Right lobe of liver (tissue), 6 donors: Measurements from ENCODE around the gene TMEM72. TPM values are rescaled to one million over a fixed set of nuclear protein-coding genes. Genes with fewer than 3 reads are reported as not detected.

Source experiments
- ATAC-seq, 4 donors: fragments of 200-7000 bp; cut with Tn5 transposase; one replicate each; pipeline ENCODE4 v1.9.1; 2020; ENCODE audit warnings: mild to moderate bottlenecking in 4 of 4, moderate library complexity in 4 of 4
- DNase-seq, 3 donors: peaks; one replicate each; pipeline ENCODE4 v3.0.0-alpha.2; 2020
- H3K27ac ChIP-seq, 3 donors: fragments of 200-600 bp; one replicate each; pipeline ENCODE4 v1.8.0; 2022
- H3K27me3 ChIP-seq, 2 donors: fragments of 200-600 bp; one replicate each; pipeline ENCODE4 v1.8.0; 2022
- H3K36me3 ChIP-seq, 4 donors: fragments of 200-600 bp; sonication (generic) in 1 of 4; one replicate each; pipeline versions ENCODE4 v1.5.1 to v1.8.0; 2017 to 2022; ENCODE audit warnings: control low read depth in 1 of 4
- H3K4me1 ChIP-seq, 4 donors: fragments of 200-600 bp; sonication (generic) in 1 of 4; one replicate each; pipeline versions ENCODE4 v1.5.1 to v1.8.0; 2017 to 2022; ENCODE audit warnings: control low read depth in 1 of 4
- H3K4me3 ChIP-seq, 3 donors: fragments of 200-600 bp; one replicate each; pipeline ENCODE4 v1.8.0; 2022
- H3K9me3 ChIP-seq, 4 donors: fragments of 200-600 bp; sonication (generic) in 1 of 4; one replicate each; pipeline versions ENCODE4 v1.5.1 to v1.8.0; 2017 to 2022; ENCODE audit warnings: control low read depth in 1 of 4
- POLR2A ChIP-seq: fragments of 450-650 bp; IDR thresholded peaks from one replicate; pipeline ENCODE4 v1.6.1; 2017; ENCODE audit warnings: antibody characterized with exemption, mild to moderate bottlenecking
- WGBS: methylation state at CpG from one replicate; pipeline ENCODE4 v1.1.6; 2018; ENCODE audit warnings: low coverage, low lambda C conversion rate; ENCODE audit not compliant: insufficient coverage; ENCODE audit errors: missing lambda C conversion rate; 5-methylcytosine and 5-hydroxymethylcytosine counted together
- intact Hi-C, 2 donors: fragments of 100-400 bp; cut with DNase I; formaldehyde crosslinking; loops; one replicate each; pipeline versions ENCODE4 v1.11.2 to v1.14.1; 2022
- total RNA-seq, 6 experiments: library from RNA; depleted of rRNA in 2 of 6; stranded (reverse); fragments of >200 nt in 2 of 6; fragmentation: NEBNext Ultra II Directional in 3 of 6; extraction: Animal tissue kit (Norgen Biotek cat#: 25700) in 3 of 6; gene quantifications; one replicate each; pipeline versions ENCODE4 v1.1.0 to v1.2.4, GENCODE V29; 2016 to 2023
- TF ChIP-seq, protein P1 (sequence below), 4 donors: fragments of 200-600 bp in 3 of 4; fragments of 450-650 bp in 1 of 4; IDR thresholded peaks; one replicate each; pipeline versions ENCODE4 v1.5.1 to v1.8.0; 2016 to 2022; ENCODE audit warnings: antibody characterized with exemption in 4 of 4, mild to moderate bottlenecking in 2 of 4
- donor health status: DM: no; HTN: yes; CAD: no.
- donor health status: DM: no; HTN: no; CAD: no.
- donor health status: DM: no; HTN: no; CAD: no.
- donor health status: DM: no; HTN: yes; CAD: no.
- donor health status: DM: no; HTN: yes; CAD: no.

Gene TMEM72
- total RNA-seq, 6 experiments from 2014 or later: not detected

DNA sequence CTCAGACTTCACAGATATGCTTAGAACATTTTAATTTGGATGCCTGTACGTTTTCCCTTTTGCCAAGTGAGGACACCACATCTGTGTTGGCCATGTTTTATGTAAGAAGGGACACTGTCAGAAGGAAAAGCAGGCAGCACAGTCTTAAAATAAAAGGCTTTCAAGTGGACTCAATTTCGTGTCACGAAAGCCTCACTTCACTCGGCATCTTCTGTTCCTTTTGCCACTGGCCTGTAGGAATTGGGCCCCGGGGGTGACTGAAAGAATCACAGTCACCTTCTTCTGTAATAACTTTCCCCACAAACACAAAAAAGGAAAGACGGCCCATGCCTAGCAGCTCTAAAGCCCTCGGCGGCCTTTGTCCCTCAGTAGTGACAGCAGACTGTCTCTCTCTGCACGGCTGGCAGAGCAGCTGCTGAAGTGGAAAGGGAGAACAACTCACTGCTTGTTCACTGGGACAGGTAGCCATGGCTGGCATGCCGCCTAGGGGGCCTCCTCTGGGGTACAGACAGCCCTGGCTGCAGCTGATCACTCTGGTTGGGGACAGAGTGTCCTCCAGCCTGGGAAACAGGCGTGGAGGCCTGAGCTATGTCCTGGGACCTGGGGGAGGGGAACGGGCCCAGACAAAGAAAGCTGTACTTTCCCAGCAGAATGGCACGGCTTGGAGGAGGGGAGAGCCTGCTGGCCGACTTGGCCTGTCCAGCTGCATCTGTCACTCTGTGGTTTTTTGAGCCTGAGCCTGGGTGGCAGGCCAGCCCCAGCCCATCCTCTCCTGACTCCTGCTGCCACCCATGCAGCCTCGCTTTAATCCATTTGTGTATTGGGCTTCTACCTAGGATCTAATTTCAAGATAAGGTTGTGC, 52.9 kb downstream of the TMEM72 start:
- WGBS: 50% methylated on average over 8 of the region's 15 CpGs
- TF ChIP-seq POLR2A: no peak
- TF ChIP-seq, protein P1, sequence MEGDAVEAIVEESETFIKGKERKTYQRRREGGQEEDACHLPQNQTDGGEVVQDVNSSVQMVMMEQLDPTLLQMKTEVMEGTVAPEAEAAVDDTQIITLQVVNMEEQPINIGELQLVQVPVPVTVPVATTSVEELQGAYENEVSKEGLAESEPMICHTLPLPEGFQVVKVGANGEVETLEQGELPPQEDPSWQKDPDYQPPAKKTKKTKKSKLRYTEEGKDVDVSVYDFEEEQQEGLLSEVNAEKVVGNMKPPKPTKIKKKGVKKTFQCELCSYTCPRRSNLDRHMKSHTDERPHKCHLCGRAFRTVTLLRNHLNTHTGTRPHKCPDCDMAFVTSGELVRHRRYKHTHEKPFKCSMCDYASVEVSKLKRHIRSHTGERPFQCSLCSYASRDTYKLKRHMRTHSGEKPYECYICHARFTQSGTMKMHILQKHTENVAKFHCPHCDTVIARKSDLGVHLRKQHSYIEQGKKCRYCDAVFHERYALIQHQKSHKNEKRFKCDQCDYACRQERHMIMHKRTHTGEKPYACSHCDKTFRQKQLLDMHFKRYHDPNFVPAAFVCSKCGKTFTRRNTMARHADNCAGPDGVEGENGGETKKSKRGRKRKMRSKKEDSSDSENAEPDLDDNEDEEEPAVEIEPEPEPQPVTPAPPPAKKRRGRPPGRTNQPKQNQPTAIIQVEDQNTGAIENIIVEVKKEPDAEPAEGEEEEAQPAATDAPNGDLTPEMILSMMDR (IDR thresholded peaks at IDR 0.05): no peak
- no peak overlapping the region for H3K4me3 ChIP-seq
- H3K9me3 ChIP-seq: no peaks in the 10 kb centered on the region
- intact Hi-C loops: no loop called here
- no peaks in the 10 kb centered on the region for H3K36me3 ChIP-seq
- peaks cover 0 to 73% (median 13%) of the 10 kb centered on the region in 4 donors for H3K4me1 ChIP-seq
- H3K27me3 ChIP-seq: no peaks in the 10 kb centered on the region
- DNase-seq (peak in 2 of 3 donors; percentile 61 to 80), ATAC-seq (peak in 3 of 4 donors; percentile 15 to 52 (median 38))
- H3K27ac ChIP-seq: peak overlapping the region; percentile 50 to 67 (median 62)

DNA sequence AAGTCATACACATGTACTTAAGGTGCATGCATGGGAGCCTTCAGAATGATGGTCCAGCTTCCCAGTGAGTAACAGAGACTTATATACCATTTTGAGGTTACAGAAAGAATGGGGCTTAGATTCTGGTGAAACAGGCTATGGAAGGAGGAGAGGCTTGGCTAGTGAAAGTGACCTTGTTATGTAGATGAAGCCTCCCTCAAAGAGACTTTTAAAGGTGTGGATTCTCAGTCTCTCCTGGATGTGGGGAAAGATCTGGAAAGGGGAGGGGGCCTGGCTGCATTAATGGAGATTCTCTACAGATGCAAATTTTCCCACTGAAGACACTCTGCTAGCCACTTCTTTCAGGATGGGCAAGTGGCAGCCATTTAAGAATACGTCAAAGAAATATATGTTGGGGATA, 54.0 kb downstream of the TMEM72 start:
- H3K36me3 ChIP-seq: no peaks in the 10 kb centered on the region
- H3K27me3 ChIP-seq: no peaks in the 10 kb centered on the region
- intact Hi-C loops: no loop called here
- ATAC-seq (no peak), DNase-seq (no peak)
- H3K4me3 ChIP-seq: no peak overlapping the region
- H3K9me3 ChIP-seq: no peaks in the 10 kb centered on the region
- TF ChIP-seq, protein P1 (IDR thresholded peaks at IDR 0.05): no peak
- no peak for TF ChIP-seq POLR2A
- peaks cover 0 to 78% (median 13%) of the 10 kb centered on the region in 4 donors for H3K4me1 ChIP-seq
- H3K27ac ChIP-seq: peak overlapping the region in 2 of 3 donors; percentile 50 to 67
- WGBS: 75% methylated on average over 1 of the region's 1 CpG

GRCh38 chr10:44965651-44966097, 54.5 kb downstream of the TMEM72 start:
- 78% methylated on average over 4 of the region's 6 CpGs for WGBS
- DNase-seq: no peak
- no peak for ATAC-seq
- TF ChIP-seq, protein P1 (IDR thresholded peaks at IDR 0.05): no peak
- no peak for TF ChIP-seq POLR2A
- H3K27me3 ChIP-seq: no peaks in the 10 kb centered on the region
- H3K9me3 ChIP-seq: no peaks in the 10 kb centered on the region
- peaks cover 0 to 72% (median 11%) of the 10 kb centered on the region in 4 donors for H3K4me1 ChIP-seq
- H3K4me3 ChIP-seq: no peak overlapping the region
- intact Hi-C loops: no loop called here
- peaks cover 0 to 4% (median 0%) of the 10 kb centered on the region in 4 donors for H3K36me3 ChIP-seq
- H3K27ac ChIP-seq: peak overlapping the region in 2 of 3 donors; percentile 24 to 38

DNA sequence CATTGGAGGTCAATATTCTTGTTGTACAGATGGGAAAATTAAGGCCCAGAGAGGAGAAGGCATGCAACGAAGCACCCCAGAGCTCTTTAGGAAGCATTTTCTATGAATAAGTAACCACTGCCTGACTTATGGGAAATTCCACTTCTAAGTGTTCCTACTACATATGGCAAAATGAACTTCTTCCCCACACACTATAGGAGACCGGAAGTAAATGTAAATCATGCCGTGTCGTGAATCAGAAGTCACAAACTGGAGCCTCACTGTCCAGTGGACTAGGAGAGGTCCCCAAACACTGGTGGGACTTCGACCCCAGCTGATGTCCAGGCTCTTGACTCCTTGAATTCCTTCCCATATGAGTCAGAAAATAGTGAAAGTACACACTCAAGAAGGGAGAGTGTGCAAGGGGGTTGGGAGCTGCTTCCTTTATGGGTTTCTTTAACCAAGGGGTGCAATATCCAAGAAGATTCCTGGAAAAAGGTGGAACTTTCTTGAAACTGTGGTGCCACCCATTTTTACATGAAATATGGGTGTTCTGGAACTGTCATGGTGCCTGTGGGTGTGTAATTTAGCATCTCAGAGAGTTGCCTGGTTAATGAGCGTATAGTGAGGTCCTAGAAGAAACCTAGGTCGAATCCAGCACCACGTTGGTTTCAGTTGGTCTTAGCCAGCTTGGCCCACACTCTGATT, 55.1 kb downstream of the TMEM72 start:
- H3K9me3 ChIP-seq: no peaks in the 10 kb centered on the region
- H3K36me3 ChIP-seq: peaks cover 0 to 10% (median 0%) of the 10 kb centered on the region in 4 donors
- H3K27me3 ChIP-seq: no peaks in the 10 kb centered on the region
- TF ChIP-seq, protein P1 (IDR thresholded peaks at IDR 0.05): no peak
- no peak for TF ChIP-seq POLR2A
- ATAC-seq: peak in 1 of 4 donors; percentile 5
- no peak overlapping the region for H3K4me3 ChIP-seq
- peak overlapping the region in 2 of 3 donors; percentile 24 to 38 for H3K27ac ChIP-seq
- 57% methylated on average over 8 of the region's 8 CpGs for WGBS
- peak in 1 of 3 donors; percentile 25 for DNase-seq
- H3K4me1 ChIP-seq: peaks cover 0 to 66% (median 11%) of the 10 kb centered on the region in 4 donors
- intact Hi-C loops: no loop called here
